Activated CD8-positive, alpha-beta memory T cell treated with anti-CD3 and anti-CD28 coated beads, Interleukin-2, amount 50 U/mL, for 48 hours (primary cell): ENCODE measurements around the gene TGFBI.

Experiments
- DNase-seq: peaks from one replicate; pipeline ENCODE4 v3.0.0-alpha.2; 2020

Gene TGFBI

GRCh38 chr5:136028782-136029742, at the start of gene TGFBI:
Gene TGFBI (plus strand): TSS chr5:136028988. CDS start chr5:136029056, 68 bp downstream.
- DNase-seq: no peak

- no peak for DNase-seq
Observed at GRCh38 chr5:135978993-135979392, 49.8 kb upstream of the TGFBI start.

GRCh38 chr5:135979510-135979909, 49.3 kb upstream of the TGFBI start:
- no peak for DNase-seq

- DNase-seq: no peak
Observed at GRCh38 chr5:135980620-135981019, 48.2 kb upstream of the TGFBI start.

GRCh38 chr5:135985951-135986350, 42.8 kb upstream of the TGFBI start:
- no peak for DNase-seq

GRCh38 chr5:135986401-135986800, 42.4 kb upstream of the TGFBI start:
- no peak for DNase-seq

GRCh38 chr5:135986891-135987401, 41.8 kb upstream of the TGFBI start:
- no peak for DNase-seq

- DNase-seq: no peak
Observed at GRCh38 chr5:135988546-135988945, 40.2 kb upstream of the TGFBI start.

- no peak for DNase-seq
Observed at GRCh38 chr5:135989686-135990085, 39.1 kb upstream of the TGFBI start.

- no peak for DNase-seq
Observed at GRCh38 chr5:135990528-135991255, 38.1 kb upstream of the TGFBI start.

- no peak for DNase-seq
Observed at GRCh38 chr5:135991429-135991828, 37.4 kb upstream of the TGFBI start.

- no peak for DNase-seq
Observed at GRCh38 chr5:135993335-135993879, 35.4 kb upstream of the TGFBI start.

- no peak for DNase-seq
Observed at GRCh38 chr5:135993880-135994636, 34.7 kb upstream of the TGFBI start.

GRCh38 chr5:135995976-135996375, 32.8 kb upstream of the TGFBI start:
- DNase-seq: no peak

- DNase-seq: no peak
Observed at GRCh38 chr5:135996611-135997010, 32.2 kb upstream of the TGFBI start.

GRCh38 chr5:135997673-135998335, 31.0 kb upstream of the TGFBI start:
- DNase-seq: no peak

- no peak for DNase-seq
Observed at GRCh38 chr5:135998889-135999288, 29.9 kb upstream of the TGFBI start.

- DNase-seq: no peak
Observed at GRCh38 chr5:135999406-136000139, 29.2 kb upstream of the TGFBI start.

- DNase-seq: no peak
Observed at GRCh38 chr5:136000147-136000546, 28.6 kb upstream of the TGFBI start.

- DNase-seq: no peak
Observed at GRCh38 chr5:136000932-136001331, 27.9 kb upstream of the TGFBI start.

- no peak for DNase-seq
Observed at GRCh38 chr5:136001466-136001981, 27.3 kb upstream of the TGFBI start.
